Mesendoderm (in vitro differentiated cells): ENCODE results near the gene STAC3.

Source experiments
- DNase-seq: peaks from one replicate; pipeline ENCODE4 v3.0.0; 2013
- H2AK5ac ChIP-seq: 2 replicates; pipeline ENCODE4 v1.6.1; 2013; ENCODE audit warnings: low read length, inconsistent platforms
- H2BK120ac ChIP-seq: 2 replicates; pipeline ENCODE4 v1.6.1; 2013; ENCODE audit warnings: low read depth, mild to moderate bottlenecking, low read length, moderate library complexity, mixed read lengths
- H2BK15ac ChIP-seq: replicated peaks from 2 replicates; pipeline ENCODE4 v1.6.1; 2013; ENCODE audit warnings: low read depth, mild to moderate bottlenecking, moderate library complexity
- H2BK5ac ChIP-seq: 2 replicates; pipeline ENCODE4 v1.6.1; 2013; ENCODE audit warnings: low read length, inconsistent platforms
- H3K18ac ChIP-seq: 2 replicates; pipeline ENCODE4 v1.6.1; 2013; ENCODE audit warnings: mild to moderate bottlenecking, low read length, mixed read lengths
- H3K23ac ChIP-seq: one replicate; pipeline ENCODE4 v1.6.1; 2013; ENCODE audit warnings: low read length
- H3K27ac ChIP-seq: 2 replicates; pipeline ENCODE4 v1.5.1; 2013; ENCODE audit warnings: low read depth, mild to moderate bottlenecking, inconsistent platforms, low read length, moderate library complexity
- H3K27me3 ChIP-seq: 2 replicates; pipeline ENCODE4 v1.6.1; 2013; ENCODE audit warnings: low read length, control low read depth, mild to moderate bottlenecking, inconsistent platforms; ENCODE audit not compliant: insufficient read depth, poor library complexity
- H3K36me3 ChIP-seq: 2 replicates; pipeline ENCODE4 v1.6.1; 2013; ENCODE audit warnings: low read length, inconsistent platforms; ENCODE audit not compliant: control insufficient read depth, insufficient read depth
- H3K4ac ChIP-seq: one replicate; pipeline ENCODE4 v1.6.1; 2013; ENCODE audit warnings: low read depth, mild to moderate bottlenecking, low read length, moderate library complexity
- H3K4me1 ChIP-seq: 2 replicates; pipeline ENCODE4 v1.6.1; 2013; ENCODE audit warnings: low read depth, low read length, inconsistent platforms; ENCODE audit not compliant: control insufficient read depth
- H3K4me2 ChIP-seq: 2 replicates; pipeline ENCODE4 v1.6.1; 2013; ENCODE audit warnings: low read length
- H3K4me3 ChIP-seq: 2 replicates; pipeline ENCODE4 v1.5.1; 2013; ENCODE audit warnings: mild to moderate bottlenecking, low read length
- H3K56ac ChIP-seq: one replicate; pipeline ENCODE4 v1.6.1; 2013; ENCODE audit warnings: low read length
- H3K79me1 ChIP-seq: 2 replicates; pipeline ENCODE4 v1.6.1; 2013; ENCODE audit warnings: low read length, inconsistent platforms
- H3K79me2 ChIP-seq: 2 replicates; pipeline ENCODE4 v1.6.1; 2013; ENCODE audit warnings: mild to moderate bottlenecking, low read length; ENCODE audit not compliant: control insufficient read depth, insufficient read depth
- H3K9ac ChIP-seq: 2 replicates; pipeline ENCODE4 v1.6.1; 2013; ENCODE audit warnings: low read length, inconsistent platforms
- H4K5ac ChIP-seq: one replicate; pipeline ENCODE4 v1.6.1; 2013; ENCODE audit warnings: low read length
- H4K8ac ChIP-seq: one replicate; pipeline ENCODE4 v1.6.1; 2013; ENCODE audit warnings: low read depth, mild to moderate bottlenecking, control low read depth, low read length, moderate library complexity
- WGBS: extraction: QIAGEN DNeasy Blood & Tissue Kit; methylation state at CpG from one replicate; pipeline ENCODE4 v1.1.7; 2013; ENCODE audit warnings: low lambda C conversion rate, missing lambda C conversion rate; ENCODE audit not compliant: insufficient coverage; ENCODE audit errors: extremely low coverage; 5-methylcytosine and 5-hydroxymethylcytosine counted together

The STAC3 gene

DNA sequence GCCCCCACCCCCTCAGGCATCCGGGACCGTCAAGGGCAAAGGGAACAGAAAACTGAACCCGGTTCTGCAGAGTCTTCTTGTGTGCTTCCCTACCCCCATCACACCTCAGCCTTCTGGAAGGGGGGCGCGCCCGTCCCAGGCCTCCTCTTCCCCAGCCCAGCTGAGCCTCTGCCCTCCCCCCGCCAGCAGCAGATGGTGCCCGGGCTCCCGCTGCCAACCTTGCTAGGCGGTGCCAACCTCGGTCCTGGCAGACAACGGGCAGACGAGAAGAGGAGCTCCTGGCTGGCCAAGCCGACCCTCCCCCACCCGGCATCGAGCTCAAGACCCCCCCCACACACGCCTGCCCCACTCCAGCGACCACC, 8.7 kb downstream of the STAC3 start:
- no CpG with 5 or more reads among the region's 18 CpGs for WGBS
- H3K4ac ChIP-seq, result no peak overlapping the region
- H3K79me1 ChIP-seq, result no peaks in the 10 kb centered on the region
- H3K36me3 ChIP-seq, result no peaks in the 10 kb centered on the region
- H3K27me3 ChIP-seq, result peaks cover 31% of the 10 kb centered on the region
- H2BK15ac ChIP-seq, result no peak overlapping the region
- H4K5ac ChIP-seq, result no peak overlapping the region
- DNase-seq, result no peak
- H3K9ac ChIP-seq, result no peak overlapping the region
- H2BK120ac ChIP-seq, result no peak overlapping the region
- no peak overlapping the region for H3K4me3 ChIP-seq
- H3K23ac ChIP-seq, result no peak overlapping the region
- H2BK5ac ChIP-seq, result no peak overlapping the region
- no peak overlapping the region for H2AK5ac ChIP-seq
- no peak overlapping the region for H3K56ac ChIP-seq
- H4K8ac ChIP-seq, result no peak overlapping the region
- no peak overlapping the region for H3K4me2 ChIP-seq
- no peak overlapping the region for H3K27ac ChIP-seq
- no peak overlapping the region for H3K18ac ChIP-seq
- H3K4me1 ChIP-seq, result peaks cover 5% of the 10 kb centered on the region
- no peaks in the 10 kb centered on the region for H3K79me2 ChIP-seq

DNA sequence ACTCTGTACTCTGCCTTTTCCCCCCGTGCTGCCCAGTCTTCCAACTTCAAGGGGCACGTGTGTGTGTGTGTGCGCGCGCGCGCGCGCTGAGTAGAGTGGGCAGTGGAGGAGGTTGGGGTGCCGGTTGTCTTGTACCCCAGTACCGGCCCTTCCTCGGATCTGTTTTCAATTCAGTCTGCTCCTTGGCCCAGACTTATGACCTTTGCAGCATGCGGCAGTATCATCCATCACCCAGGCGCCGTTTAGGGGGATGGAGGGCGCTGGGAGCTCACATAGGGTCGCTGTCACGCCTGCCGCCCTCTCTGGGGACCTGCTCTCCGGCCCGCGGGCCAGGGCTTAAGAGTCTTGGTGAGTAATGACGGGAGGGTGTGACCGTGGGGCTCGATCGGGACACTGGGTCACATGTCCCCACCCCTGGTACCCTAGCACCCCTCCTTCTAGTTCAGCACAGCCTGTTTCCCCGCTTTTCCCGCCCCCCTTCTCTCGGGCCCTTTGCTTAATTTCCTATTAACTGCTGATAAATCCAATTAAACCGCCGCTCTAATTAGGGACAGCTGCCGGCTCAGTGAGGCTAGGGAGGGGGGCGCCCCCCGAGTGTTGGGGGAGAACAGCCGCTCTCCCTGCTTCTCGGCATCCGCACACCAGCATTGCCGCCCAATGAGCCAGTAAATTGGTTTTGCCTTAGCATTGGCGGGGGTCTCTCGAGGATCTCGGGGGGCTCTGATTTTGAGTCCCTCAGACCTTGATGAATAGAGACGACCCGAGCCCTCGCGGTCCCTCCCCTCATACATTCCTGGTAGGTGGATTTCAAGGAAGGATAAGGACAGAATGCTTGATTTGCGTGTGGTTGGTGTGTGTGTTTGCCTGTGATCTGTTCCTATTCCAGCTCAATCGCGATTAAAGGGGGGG, 9.3 kb downstream of the STAC3 start:
- Histone ChIP-seq H4K5ac (no peak overlapping the region), H2BK120ac (no peak overlapping the region), H3K9ac (no peak overlapping the region), H3K27me3 (peaks cover 38% of the 10 kb centered on the region), H3K36me3 (no peaks in the 10 kb centered on the region), H3K4me2 (no peak overlapping the region), H4K8ac (no peak overlapping the region), H2AK5ac (no peak overlapping the region), H2BK15ac (no peak overlapping the region), H3K56ac (no peak overlapping the region), H3K4me1 (peaks cover 5% of the 10 kb centered on the region), H2BK5ac (no peak overlapping the region), H3K79me1 (no peaks in the 10 kb centered on the region), H3K18ac (no peak overlapping the region), H3K4me3 (no peak overlapping the region), H3K79me2 (no peaks in the 10 kb centered on the region), H3K27ac (no peak overlapping the region), H3K23ac (no peak overlapping the region), H3K4ac (no peak overlapping the region)
- WGBS, result no CpG with 5 or more reads among the region's 48 CpGs
- no peak for DNase-seq

DNA sequence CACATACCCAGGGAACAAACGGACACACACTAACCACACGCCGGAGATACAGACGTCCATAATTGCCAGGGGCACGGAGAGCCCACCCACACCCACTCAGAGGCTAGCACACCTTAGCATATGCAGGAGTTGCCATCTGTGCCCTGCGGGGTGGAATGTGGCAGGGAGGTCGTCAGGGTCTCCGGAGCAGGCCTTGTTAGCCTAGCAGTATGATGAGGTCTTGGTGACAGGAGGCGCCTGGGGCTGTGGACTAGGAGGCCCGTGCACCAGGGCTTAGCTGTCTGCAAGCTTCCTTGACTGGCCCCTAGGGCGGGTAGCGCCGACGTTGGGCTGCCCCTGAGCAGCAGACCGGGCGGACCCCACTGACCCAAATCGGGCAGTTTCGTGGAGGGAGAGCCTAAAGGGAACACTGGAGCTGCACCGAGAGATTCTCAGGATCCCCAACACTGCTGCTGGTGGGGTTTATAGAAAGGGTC, 10.0 kb downstream of the STAC3 start:
- Histone ChIP-seq H3K27me3 (peaks cover 40% of the 10 kb centered on the region), H3K4me2 (no peak overlapping the region), H2BK15ac (no peak overlapping the region), H3K4me1 (peaks cover 5% of the 10 kb centered on the region), H3K23ac (peak overlapping the region; percentile 36), H4K8ac (no peak overlapping the region), H3K56ac (peak overlapping the region; percentile 22), H3K79me1 (no peaks in the 10 kb centered on the region), H2BK120ac (no peak overlapping the region), H2AK5ac (no peak overlapping the region), H2BK5ac (no peak overlapping the region), H3K18ac (no peak overlapping the region), H4K5ac (no peak overlapping the region), H3K4me3 (no peak overlapping the region), H3K36me3 (no peaks in the 10 kb centered on the region), H3K27ac (no peak overlapping the region), H3K79me2 (no peaks in the 10 kb centered on the region), H3K4ac (no peak overlapping the region), H3K9ac (no peak overlapping the region)
- no CpG with 5 or more reads among the region's 19 CpGs for WGBS
- peak; percentile 86 for DNase-seq

DNA sequence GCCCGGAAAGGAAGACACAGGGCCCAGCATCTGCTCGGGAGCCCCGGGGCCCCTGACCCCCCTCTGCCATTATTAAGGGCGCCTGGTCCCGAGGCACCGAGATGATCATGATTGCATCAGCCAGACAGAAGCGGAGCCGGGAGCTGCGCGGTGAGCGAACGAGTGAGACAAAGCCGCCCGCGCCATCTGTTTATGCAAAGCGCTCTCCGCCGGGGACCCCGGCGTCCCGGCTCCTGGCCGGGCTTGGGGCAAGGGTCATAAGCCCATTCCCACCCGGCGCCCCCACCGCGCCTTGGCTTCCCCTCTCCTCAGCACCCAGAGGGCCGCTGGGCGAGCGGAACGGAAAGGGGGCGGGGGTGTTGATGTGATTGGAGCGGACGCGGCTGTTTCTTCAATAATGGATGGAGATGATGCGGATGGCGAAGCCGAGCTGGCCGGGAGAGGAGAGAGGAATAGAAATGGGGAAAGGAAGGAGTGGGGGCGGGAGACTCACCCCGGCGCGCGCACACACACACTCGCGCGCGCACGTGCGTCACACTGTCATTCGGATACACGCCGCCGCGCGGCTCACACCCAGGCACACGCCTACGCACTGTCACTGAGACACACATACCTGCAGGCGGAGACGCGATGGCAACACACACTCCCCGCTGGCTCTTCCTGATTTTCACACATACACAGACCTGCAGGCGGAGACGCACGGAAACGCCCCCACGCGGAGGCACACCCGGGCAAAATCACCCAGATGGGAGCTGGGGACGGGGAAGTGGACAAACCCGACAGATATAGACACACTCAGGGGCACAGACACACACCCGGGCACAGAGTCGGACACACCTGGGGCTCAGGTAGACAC, 10.7 kb downstream of the STAC3 start:
- no CpG with 5 or more reads among the region's 72 CpGs for WGBS
- no peak overlapping the region for H4K8ac ChIP-seq
- peak overlapping the region; percentile 60 for H3K9ac ChIP-seq
- peak overlapping the region; percentile 42 for H3K18ac ChIP-seq
- no peaks in the 10 kb centered on the region for H3K36me3 ChIP-seq
- H3K79me1 ChIP-seq, result no peaks in the 10 kb centered on the region
- peaks cover 5% of the 10 kb centered on the region for H3K4me1 ChIP-seq
- H3K23ac ChIP-seq, result no peak overlapping the region
- no peak overlapping the region for H2BK120ac ChIP-seq
- H3K79me2 ChIP-seq, result no peaks in the 10 kb centered on the region
- H3K4ac ChIP-seq, result peak overlapping the region; percentile 36
- no peak overlapping the region for H2AK5ac ChIP-seq
- peaks cover 43% of the 10 kb centered on the region for H3K27me3 ChIP-seq
- peak; percentile 67 for DNase-seq
- peak overlapping the region; percentile 32 for H3K4me2 ChIP-seq
- H2BK5ac ChIP-seq, result no peak overlapping the region
- no peak overlapping the region for H3K27ac ChIP-seq
- peak overlapping the region; percentile 3 for H3K4me3 ChIP-seq
- H4K5ac ChIP-seq, result no peak overlapping the region
- peak overlapping the region; percentile 81 for H3K56ac ChIP-seq
- H2BK15ac ChIP-seq, result no peak overlapping the region

DNA sequence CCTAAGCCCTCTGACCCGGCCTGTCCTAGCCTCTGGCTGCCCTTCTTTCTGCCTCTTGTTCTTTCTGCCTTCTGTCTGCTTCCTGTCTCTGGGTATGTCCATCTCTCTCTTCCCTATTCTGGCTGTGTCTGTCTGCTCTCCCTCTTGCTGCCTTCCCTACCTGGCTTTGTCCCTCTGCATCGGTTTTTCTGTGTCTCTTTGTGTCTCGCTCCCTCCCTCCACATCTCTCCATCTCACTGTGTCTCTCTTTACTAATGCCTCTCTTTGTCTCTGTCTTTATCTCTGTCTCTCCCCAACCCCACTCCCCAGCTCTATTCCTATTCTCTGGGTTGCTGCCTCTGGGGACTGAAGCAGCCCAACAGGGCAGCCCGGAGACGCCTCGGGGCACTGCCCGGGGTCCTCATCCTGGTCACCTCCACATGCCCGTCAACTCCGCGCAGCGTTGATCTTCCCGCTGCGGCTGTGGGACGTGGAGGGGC, 11.4 kb downstream of the STAC3 start:
- peak; percentile 37 for DNase-seq
- Histone ChIP-seq H3K4me3 (no peak overlapping the region), H3K4me1 (peaks cover 5% of the 10 kb centered on the region), H4K8ac (no peak overlapping the region), H4K5ac (no peak overlapping the region), H3K18ac (peak overlapping the region; percentile 42), H3K79me1 (no peaks in the 10 kb centered on the region), H3K27me3 (peaks cover 43% of the 10 kb centered on the region), H2BK5ac (no peak overlapping the region), H3K79me2 (no peaks in the 10 kb centered on the region), H3K36me3 (no peaks in the 10 kb centered on the region), H3K56ac (peak overlapping the region; percentile 81), H3K9ac (peak overlapping the region; percentile 60), H2BK120ac (no peak overlapping the region), H3K4ac (peak overlapping the region; percentile 36), H3K4me2 (peak overlapping the region; percentile 32), H3K27ac (no peak overlapping the region), H3K23ac (no peak overlapping the region), H2BK15ac (no peak overlapping the region), H2AK5ac (no peak overlapping the region)
- WGBS, result no CpG with 5 or more reads among the region's 14 CpGs
